Caco-2 (cell line): ENCODE measurements around the gene GPSM3. TPM values are rescaled to one million over a fixed set of nuclear protein-coding genes. Genes with fewer than 3 reads are reported as not detected.
A peak's percentile ranks its signal among the peaks of the same experiment; 100 is the strongest.

ENCODE experiments used
- Bru-seq: library from RNA; stranded (reverse); fragments of 400-500 nt; gene quantifications from one replicate; lab custom pipeline; 2021; lab: Mats Ljungman, UMichigan
- BruChase-seq, 2 experiments: library from RNA; stranded (reverse); fragments of 400-500 nt; gene quantifications; one replicate each; lab custom pipeline; 2021; lab: Mats Ljungman, UMichigan
- BruUV-seq: library from RNA; stranded (reverse); fragments of 400-500 nt; replicated peaks from 2 replicates; lab custom pipeline; 2021; lab: Mats Ljungman, UMichigan
- CTCF ChIA-PET: fragments of 300-600 bp; sonication (Branson Sonifier 250); formaldehyde crosslinking; loops from one replicate; lab custom pipeline; 2022; ENCODE audit warnings: antibody characterized with exemption; lab: Charles Lee
- POLR2A ChIA-PET: fragments of 300-600 bp; sonication (Branson Sonifier 250); formaldehyde crosslinking; loops from one replicate; lab custom pipeline; 2022; ENCODE audit warnings: antibody characterized with exemption; lab: Charles Lee
- DNase-seq, 2 experiments: peaks; one replicate each; pipeline versions ENCODE4 v3.0.0 to v3.0.0-alpha.2; 2020 to 2022
- H3K27me3 ChIP-seq: replicated peaks from 2 replicates; pipeline ENCODE4 v1.6.0; 2011; ENCODE audit warnings: low read length; ENCODE audit not compliant: control insufficient read depth, insufficient read depth
- H3K36me3 ChIP-seq: 2 replicates; pipeline ENCODE4 v1.5.1; 2011; ENCODE audit warnings: low read length; ENCODE audit not compliant: control insufficient read depth, insufficient read depth
- H3K4me1 ChIP-seq: fragments of 250-450 bp; sonication (Bioruptor Pico); 2 replicates; pipeline ENCODE4 v1.5.1; 2020; ENCODE audit warnings: mild to moderate bottlenecking
- H3K4me3 ChIP-seq: 2 replicates; pipeline ENCODE4 v1.5.1; 2011; ENCODE audit warnings: low read depth, mild to moderate bottlenecking, control low read depth, low read length
- H3K9me3 ChIP-seq: fragments of 250-450 bp; sonication (Bioruptor Pico); 2 replicates; pipeline ENCODE4 v1.5.1; 2020; ENCODE audit warnings: mild to moderate bottlenecking, moderate library complexity
- H3K27ac Mint-ChIP-seq: one replicate; pipeline ENCODE4 v1.8.0; 2022; ENCODE audit warnings: mixed read lengths; ENCODE audit not compliant: unreplicated experiment
- H3K27me3 Mint-ChIP-seq: one replicate; pipeline ENCODE4 v1.8.0; 2022; ENCODE audit warnings: mixed read lengths; ENCODE audit not compliant: insufficient read depth, unreplicated experiment
- H3K36me3 Mint-ChIP-seq: one replicate; pipeline ENCODE4 v1.8.0; 2022; ENCODE audit warnings: mild to moderate bottlenecking, mixed read lengths; ENCODE audit not compliant: insufficient read depth, unreplicated experiment
- H3K4me1 Mint-ChIP-seq: one replicate; pipeline ENCODE4 v1.8.0; 2022; ENCODE audit warnings: low read depth, mixed read lengths; ENCODE audit not compliant: unreplicated experiment
- H3K4me3 Mint-ChIP-seq: one replicate; pipeline ENCODE4 v1.8.0; 2022; ENCODE audit warnings: mild to moderate bottlenecking, moderate library complexity, mixed read lengths; ENCODE audit not compliant: unreplicated experiment
- H3K9me3 Mint-ChIP-seq: one replicate; pipeline ENCODE4 v1.8.0; 2022; ENCODE audit warnings: mixed read lengths; ENCODE audit not compliant: unreplicated experiment
- intact Hi-C: fragments of 100-400 bp; cut with micrococcal nuclease; formaldehyde crosslinking; loops from one replicate; pipeline ENCODE4 v1.10.0; 2022; ENCODE audit not compliant: unreplicated experiment
- long read RNA-seq: library from polyadenylated mRNA; stranded (forward); transcript quantifications from one replicate; pipeline ENCODE4 v2.0.0, GENCODE V29; 2022
- total RNA-seq: library from RNA; stranded (reverse); gene quantifications from 2 replicates; pipeline ENCODE4 v1.2.3, GENCODE V29; 2022
- TF ChIP-seq, protein P1 (sequence below), 2 experiments: fragments of 200-600 bp in 1 of 2; IDR thresholded peaks; 1 replicate in 1 of 2; 2 replicates in 1 of 2; pipeline versions ENCODE4 v1.5.1 to v1.8.0; 2011 to 2022; ENCODE audit warnings: antibody characterized with exemption in 1 of 2, control low read depth in 1 of 2, inconsistent platforms in 1 of 2, low read depth in 1 of 2, low read length in 1 of 2, mild to moderate bottlenecking in 1 of 2, moderate library complexity in 1 of 2; ENCODE audit not compliant: insufficient read depth in 1 of 2, severe bottlenecking in 1 of 2, unreplicated experiment in 1 of 2

The GPSM3 gene, protein sequence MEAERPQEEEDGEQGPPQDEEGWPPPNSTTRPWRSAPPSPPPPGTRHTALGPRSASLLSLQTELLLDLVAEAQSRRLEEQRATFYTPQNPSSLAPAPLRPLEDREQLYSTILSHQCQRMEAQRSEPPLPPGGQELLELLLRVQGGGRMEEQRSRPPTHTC
- 0.41 and 0.67 TPM in 2 replicates for total RNA-seq
- percentile 28 among the genes with signal in this experiment for Bru-seq, nascent RNA
- percentile 26 among the genes with signal in this experiment for BruChase-seq, experiment 1, labeled RNA remaining after a 2-hour chase
- BruChase-seq, experiment 2, labeled RNA remaining after a 6-hour chase = percentile 28 among the genes with signal in this experiment
- long read RNA-seq = 0 reads

DNA sequence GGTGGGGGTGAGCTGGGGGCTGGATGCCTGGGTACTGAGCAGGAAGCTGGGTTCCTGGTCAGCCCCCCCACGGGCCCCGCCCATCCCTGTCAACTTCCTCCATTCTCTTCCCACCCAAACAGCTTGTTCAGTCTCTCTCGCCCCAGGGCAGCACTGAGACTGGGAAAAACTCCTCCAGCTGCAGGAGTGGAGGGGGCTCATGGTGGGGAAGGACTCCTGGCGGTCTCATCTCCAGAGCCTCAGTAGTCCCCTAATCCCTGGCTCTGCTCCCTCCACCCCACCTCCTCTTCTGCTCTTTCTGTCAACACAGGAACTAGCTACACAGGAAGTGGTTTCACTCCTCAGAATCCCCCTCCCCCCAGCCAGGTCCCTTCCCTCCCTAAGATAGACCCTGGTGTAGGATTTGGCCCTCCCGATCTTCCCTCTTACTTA lies at the start of gene GPSM3:
GPSM3 (minus strand) TSS at position 36 of the 432 bp plus-strand sequence. CDS start 130 bp downstream, outside the sequence.
- ChIA-PET CTCF (interaction anchor here (1.4 kb wide), 1 partner anchor 15 kb away, joined by 3 read pairs; no protein-coding TSS in a partner anchor), POLR2A (no interaction called here)
- Mint-ChIP-seq H3K27ac (no peak within 1 kb of the TSS), H3K4me1 (peaks cover 27% of the 10 kb centered on the region), H3K36me3 (peaks cover 21% of the 10 kb centered on the region), H3K27me3 (no peaks in the 10 kb centered on the region), H3K4me3 (no peak within 1 kb of the TSS), H3K9me3 (no peaks in the 10 kb centered on the region)
- TF ChIP-seq, protein P1, sequence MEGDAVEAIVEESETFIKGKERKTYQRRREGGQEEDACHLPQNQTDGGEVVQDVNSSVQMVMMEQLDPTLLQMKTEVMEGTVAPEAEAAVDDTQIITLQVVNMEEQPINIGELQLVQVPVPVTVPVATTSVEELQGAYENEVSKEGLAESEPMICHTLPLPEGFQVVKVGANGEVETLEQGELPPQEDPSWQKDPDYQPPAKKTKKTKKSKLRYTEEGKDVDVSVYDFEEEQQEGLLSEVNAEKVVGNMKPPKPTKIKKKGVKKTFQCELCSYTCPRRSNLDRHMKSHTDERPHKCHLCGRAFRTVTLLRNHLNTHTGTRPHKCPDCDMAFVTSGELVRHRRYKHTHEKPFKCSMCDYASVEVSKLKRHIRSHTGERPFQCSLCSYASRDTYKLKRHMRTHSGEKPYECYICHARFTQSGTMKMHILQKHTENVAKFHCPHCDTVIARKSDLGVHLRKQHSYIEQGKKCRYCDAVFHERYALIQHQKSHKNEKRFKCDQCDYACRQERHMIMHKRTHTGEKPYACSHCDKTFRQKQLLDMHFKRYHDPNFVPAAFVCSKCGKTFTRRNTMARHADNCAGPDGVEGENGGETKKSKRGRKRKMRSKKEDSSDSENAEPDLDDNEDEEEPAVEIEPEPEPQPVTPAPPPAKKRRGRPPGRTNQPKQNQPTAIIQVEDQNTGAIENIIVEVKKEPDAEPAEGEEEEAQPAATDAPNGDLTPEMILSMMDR (IDR thresholded peaks at IDR 0.05; ENCODE audit: insufficient read depth in 1 of 2, low read depth in 1 of 2, low read length in 1 of 2, severe bottlenecking in 1 of 2, unreplicated experiment in 1 of 2) = no peak
- no TSS peak for BruUV-seq
- Histone ChIP-seq H3K4me3 (no peak within 1 kb of the TSS), H3K27me3 (no peaks in the 10 kb centered on the region), H3K4me1 (peaks cover 27% of the 10 kb centered on the region), H3K36me3 (0 out of 2 replicates have a peak, but pooled peaks cover 2% of the 10 kb centered on the region), H3K9me3 (no peaks in the 10 kb centered on the region)
- intact Hi-C loops = loop anchor here (10.0 kb wide), 1 partner anchor 772 kb away; the partner anchor contains the start of gene BRD2
- DNase-seq = no peak

DNA sequence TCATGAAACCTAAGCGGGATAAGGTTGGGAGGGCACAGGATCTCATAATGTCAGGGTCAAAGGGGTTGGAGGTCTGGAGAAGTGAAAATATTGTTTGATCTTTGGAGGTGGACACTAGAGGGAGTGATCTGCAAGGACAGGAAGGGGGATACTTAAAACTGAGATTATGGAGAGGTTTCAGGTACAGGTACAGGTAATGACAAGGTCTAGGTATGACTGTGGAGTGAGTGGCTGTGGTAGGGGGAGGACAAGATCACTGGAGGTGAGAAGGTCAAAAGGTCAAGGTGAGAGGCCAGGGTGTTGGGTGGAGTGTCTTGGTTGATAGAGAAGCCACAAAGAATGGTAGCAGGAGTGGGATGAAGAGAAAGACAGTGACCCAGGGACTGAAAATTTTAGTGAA lies 48.2 kb upstream of the GPSM3 start:
- no peak overlapping the region for H3K4me3 Mint-ChIP-seq
- H3K4me1 ChIP-seq = no peaks in the 10 kb centered on the region

DNA sequence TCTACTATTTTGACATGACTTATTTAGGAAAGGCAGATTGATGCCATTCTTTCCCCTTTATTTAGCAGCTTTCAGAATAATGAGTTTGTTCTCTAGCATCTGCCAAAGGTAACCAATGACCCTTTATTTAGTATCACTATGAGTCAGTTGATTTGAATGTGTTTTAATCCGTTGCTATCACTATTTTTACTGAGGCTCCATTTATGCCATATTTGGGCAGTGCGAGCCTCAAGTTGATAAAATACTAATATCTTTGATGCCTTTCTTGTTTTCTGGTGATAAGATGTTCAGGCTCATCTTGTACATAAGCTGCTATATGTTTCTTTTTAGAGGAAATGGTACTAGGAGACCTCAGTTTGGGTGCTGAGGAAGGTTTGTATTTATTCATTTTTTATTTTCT lies 47.0 kb upstream of the GPSM3 start:
- Histone ChIP-seq H3K36me3 (no peaks in the 10 kb centered on the region), H3K9me3 (no peaks in the 10 kb centered on the region), H3K4me1 (no peaks in the 10 kb centered on the region), H3K27me3 (no peaks in the 10 kb centered on the region), H3K4me3 (no peak overlapping the region)
- CTCF ChIA-PET = no interaction called here
- Mint-ChIP-seq H3K4me1 (peaks cover 7% of the 10 kb centered on the region), H3K36me3 (no peaks in the 10 kb centered on the region), H3K27ac (no peak overlapping the region), H3K9me3 (no peaks in the 10 kb centered on the region), H3K27me3 (no peaks in the 10 kb centered on the region), H3K4me3 (no peak overlapping the region)
- no TSS peak for BruUV-seq
- intact Hi-C loops = no loop called here
- POLR2A ChIA-PET = no interaction called here
- TF ChIP-seq, protein P1 (IDR thresholded peaks at IDR 0.05; ENCODE audit: insufficient read depth in 1 of 2, low read depth in 1 of 2, low read length in 1 of 2, severe bottlenecking in 1 of 2, unreplicated experiment in 1 of 2) = no peak
- DNase-seq = no peak

More for the DNA sequence above, 48.2 kb upstream of the GPSM3 start:
- H3K27me3 ChIP-seq = no peaks in the 10 kb centered on the region
- no peak overlapping the region for H3K4me3 ChIP-seq
- no TSS peak for BruUV-seq
- Mint-ChIP-seq H3K27ac (no peak overlapping the region), H3K4me1 (peaks cover 7% of the 10 kb centered on the region), H3K27me3 (no peaks in the 10 kb centered on the region), H3K9me3 (no peaks in the 10 kb centered on the region), H3K36me3 (no peaks in the 10 kb centered on the region)
- no peaks in the 10 kb centered on the region for H3K9me3 ChIP-seq
- TF ChIP-seq, protein P1 (IDR thresholded peaks at IDR 0.05; ENCODE audit: insufficient read depth in 1 of 2, low read depth in 1 of 2, low read length in 1 of 2, severe bottlenecking in 1 of 2, unreplicated experiment in 1 of 2) = peak in 1 of 2 experiments; percentile 19
- no peak for DNase-seq
- ChIA-PET POLR2A (no interaction called here), CTCF (no interaction called here)
- intact Hi-C loops = loop anchor here (10.0 kb wide), 1 partner anchor 554 kb away; no protein-coding TSS in a partner anchor
- no peaks in the 10 kb centered on the region for H3K36me3 ChIP-seq
